Measurements from ENCODE around the gene ATP2A2.
"Not testable (repeated sequence)": the region's sequence is repeated elsewhere in the genome, so short reads cannot be mapped to it uniquely, and the experiment has no call there.

Gene ATP2A2

GRCh38 chr12:110343736-110344555 lies 62.9 kb downstream of the ATP2A2 start:
- DNase-seq: no peak

- DNase-seq: no peak
These were observed 63.6 kb downstream of the ATP2A2 start for GRCh38 chr12:110344657-110345056.

- DNase-seq: no peak
These were observed 64.2 kb downstream of the ATP2A2 start for GRCh38 chr12:110345176-110345661.

GRCh38 chr12:110345963-110346362 lies 64.9 kb downstream of the ATP2A2 start:
- DNase-seq: no peak

- DNase-seq: no peak
These were observed 66.7 kb downstream of the ATP2A2 start for GRCh38 chr12:110347767-110348166.

DNA sequence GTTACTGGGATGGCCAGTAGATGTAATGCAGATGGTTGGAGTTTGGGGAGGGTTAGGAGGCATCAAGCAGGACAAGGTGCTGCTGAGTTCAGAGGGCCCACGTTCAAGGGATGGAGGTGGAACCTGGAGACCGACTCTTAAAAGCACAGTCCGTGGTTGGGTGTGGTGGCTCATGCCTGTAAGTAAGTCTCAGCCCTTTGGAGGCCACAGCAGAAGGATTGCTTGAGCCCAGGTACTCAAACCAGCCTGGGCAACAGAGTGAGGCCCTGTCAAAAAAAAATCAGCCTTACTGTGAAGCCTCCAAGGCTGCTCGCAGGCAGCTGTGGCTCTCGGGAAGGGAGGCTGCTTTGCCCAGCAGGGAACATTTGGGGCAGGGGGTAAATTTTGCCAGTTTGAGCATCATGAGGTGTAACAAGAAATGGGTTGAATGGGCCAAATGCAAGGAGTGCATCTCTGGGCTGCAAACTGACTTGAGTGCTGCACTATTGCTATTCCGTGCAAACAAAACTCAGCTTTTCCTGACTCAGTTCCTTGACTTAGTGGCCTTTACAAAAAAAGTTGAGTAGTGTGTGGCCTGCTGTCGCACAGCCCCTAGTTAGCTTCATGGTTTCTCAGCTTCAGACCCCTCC lies 67.5 kb downstream of the ATP2A2 start:
- DNase-seq: no peak

- DNase-seq: no peak
These were observed 68.0 kb downstream of the ATP2A2 start for GRCh38 chr12:110349096-110349495.

- DNase-seq: peak; percentile 47 to 52
These were observed 68.6 kb downstream of the ATP2A2 start for GRCh38 chr12:110349514-110350151.

DNA sequence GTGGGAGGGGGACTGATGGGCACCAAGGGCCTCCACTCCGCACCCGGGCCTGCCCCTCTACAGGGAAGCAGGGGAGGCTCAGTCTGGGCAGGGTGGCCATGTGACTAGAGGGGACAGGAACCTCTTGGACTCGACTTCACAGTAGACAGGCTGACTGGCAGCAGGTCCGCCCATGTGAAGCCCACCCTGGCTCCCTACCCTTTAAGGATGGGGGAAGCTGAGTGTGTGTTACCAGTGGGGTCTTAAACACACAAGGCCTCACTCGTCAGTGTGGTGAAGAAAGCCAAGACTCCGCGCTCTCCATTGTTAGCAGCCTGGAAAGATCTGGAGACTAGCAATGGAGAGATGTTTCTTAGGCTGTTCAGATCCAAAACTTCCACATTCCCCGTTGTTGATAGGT lies 70.1 kb downstream of the ATP2A2 start:
- no peak for DNase-seq

- DNase-seq: no peak
These were observed 71.4 kb downstream of the ATP2A2 start for GRCh38 chr12:110352401-110352800.

DNA sequence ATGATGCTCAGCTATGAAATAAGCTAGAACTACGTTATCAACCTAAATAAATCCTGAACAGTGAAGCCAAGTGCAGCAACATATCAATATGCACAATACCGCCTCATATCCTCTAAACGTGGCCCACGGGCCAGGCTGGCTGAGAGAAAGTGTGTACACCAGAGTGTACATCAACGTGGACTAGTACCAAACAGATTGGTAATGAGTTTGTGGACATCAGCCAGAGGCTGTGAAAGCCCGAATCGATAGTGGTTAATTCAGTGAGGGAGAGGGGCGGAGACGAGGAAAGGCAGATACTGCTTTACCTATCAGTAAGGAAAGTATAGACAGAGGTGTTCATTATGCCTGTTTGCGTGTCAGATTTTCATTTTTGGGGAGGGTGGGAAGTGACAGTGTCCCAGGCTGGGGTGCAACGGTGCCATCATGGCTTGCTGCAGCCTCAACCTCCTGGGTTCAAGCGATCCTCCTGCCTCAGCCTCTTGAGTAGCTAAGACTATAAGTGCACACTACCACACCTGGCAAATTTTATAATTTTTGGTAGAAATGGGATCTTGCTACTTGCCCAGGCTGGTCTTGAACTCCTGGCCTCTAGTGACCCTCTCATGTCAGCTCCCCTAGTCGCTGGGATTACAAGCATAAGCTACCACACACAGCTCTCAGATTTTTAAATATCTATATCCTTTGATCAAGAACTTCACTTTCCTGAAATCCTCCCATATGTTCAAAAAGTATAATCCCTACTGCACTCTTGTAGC lies 72.3 kb downstream of the ATP2A2 start:
- no peak for DNase-seq

- DNase-seq: no peak
These were observed 73.2 kb downstream of the ATP2A2 start for GRCh38 chr12:110354172-110354780.

DNA sequence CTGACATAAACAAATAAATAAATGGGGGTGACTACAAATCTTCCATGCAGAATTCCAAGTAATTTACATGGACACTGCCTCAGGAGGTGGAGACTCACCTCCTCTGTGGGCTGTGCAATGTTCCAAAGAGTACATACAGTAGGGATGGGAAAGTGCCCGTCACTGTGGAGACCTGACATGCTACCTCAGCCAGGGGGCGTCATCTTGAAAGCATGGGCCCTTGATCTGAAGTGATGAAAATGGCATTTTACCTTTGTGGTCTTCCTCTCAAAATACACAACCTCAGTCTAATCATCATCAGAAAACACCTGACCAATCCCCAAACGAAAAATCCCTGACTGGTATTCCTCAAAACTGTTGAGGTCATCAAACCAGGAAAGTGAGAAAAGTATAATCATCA lies 74.0 kb downstream of the ATP2A2 start:
- peak; percentile 12 to 13 for DNase-seq

- DNase-seq: not testable (repeated sequence)
These were observed 77.5 kb downstream of the ATP2A2 start for GRCh38 chr12:110358384-110359097.

DNA sequence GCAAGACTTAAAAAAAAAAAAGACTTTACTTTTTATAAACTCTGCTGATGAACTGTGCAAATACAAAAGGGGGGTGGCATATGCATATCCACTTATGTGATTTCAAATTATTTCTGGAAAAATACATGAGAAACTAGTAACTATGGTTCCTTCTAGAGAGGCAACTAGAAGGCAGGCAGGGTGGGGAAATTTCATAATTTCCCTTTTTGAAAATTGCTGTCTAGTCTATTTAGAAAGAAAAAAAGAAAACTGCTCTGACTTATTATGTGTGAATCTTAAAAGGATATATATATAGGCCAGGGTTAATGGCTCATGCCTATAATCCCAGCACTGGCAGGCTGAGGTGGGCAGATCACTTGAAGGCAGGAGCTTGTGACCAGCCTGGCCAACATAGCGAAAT lies 80.2 kb downstream of the ATP2A2 start:
- DNase-seq: no peak

DNA sequence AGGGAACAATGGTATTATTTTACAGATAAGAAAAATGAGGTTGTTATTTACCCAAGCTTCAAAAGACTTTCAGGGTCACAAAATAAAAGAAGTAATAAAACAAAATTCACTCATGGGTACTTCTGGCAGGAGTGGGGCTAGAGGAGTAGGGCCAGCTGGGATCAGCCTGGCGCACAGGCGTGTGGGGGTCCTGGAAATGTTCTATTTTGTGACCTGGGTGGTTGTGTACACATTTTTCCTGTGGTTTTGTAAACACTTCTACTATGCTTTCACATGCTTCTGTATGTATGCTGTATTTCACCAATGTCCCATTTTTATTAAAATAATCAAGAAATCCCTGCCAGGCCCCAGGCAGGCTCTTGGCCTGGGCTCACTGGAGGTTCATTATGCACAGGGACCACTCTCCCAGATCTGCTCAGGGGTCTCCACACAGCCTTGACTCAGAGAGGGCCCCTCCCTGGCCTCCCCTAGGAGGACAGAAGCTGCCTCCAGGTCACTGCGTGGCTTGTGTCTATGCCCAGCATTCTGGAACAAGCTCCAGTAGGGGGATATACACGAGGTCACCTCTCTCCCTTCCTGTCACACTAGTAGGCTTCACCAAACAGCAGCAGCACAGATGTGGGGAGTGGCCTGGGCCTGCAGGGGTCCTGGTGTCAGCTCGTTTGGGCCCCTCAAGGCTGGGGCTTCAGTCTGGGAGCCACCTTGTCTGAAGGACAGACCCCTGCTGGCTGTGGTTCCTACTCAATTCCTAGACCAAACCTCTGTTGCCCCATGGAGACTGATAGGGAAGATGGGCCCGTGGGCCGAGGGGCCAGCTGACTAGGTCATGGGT lies 84.7 kb downstream of the ATP2A2 start:
- no peak for DNase-seq

- no peak for DNase-seq
These were observed 85.5 kb downstream of the ATP2A2 start for GRCh38 chr12:110366321-110367142.

- DNase-seq: no peak
These were observed 86.3 kb downstream of the ATP2A2 start for GRCh38 chr12:110367181-110367864.

DNA sequence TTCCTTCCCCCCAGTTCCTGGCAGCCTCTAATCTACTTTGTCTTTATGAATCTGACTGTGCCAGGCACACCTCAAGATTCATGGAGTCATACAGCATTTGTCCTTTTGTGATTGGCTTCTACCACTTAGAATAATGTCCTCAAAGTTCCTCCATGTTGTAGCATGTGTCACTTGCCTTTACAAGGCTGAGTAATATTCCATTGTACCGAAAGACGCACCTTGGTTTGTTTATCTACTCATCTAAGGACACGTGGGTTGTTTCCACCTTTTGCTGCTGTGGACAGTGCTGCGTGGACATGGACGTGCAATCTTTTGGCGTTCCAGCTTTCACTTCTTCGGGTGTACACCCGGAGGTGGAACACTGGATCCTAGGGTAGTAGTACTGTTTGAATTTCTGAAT lies 88.9 kb downstream of the ATP2A2 start:
- no peak for DNase-seq

Data from activated CD4-positive, alpha-beta T cell treated with anti-CD3 and anti-CD28 coated beads, Interleukin-2, amount 50 U/mL, for 4 hours (primary cell).